ENCODE data around the gene BMERB1. TPM values are rescaled to one million over a fixed set of nuclear protein-coding genes. Genes with fewer than 3 reads are reported as not detected.
A peak's percentile ranks its signal among the peaks of the same experiment; 100 is the strongest.

BMERB1 gene
- polyA plus RNA-seq, 4 donors = 40.0 to 44.3 (median 42.8) TPM

- no peak for DNase-seq (ENCODE audit: low read depth in 4 of 4, low spot score in 3 of 4)
Measured at GRCh38 chr16:15493466-15494180, 59.2 kb downstream of the BMERB1 start.

- no peak for DNase-seq (ENCODE audit: low read depth in 4 of 4, low spot score in 3 of 4)
Measured at GRCh38 chr16:15494236-15494635, 59.8 kb downstream of the BMERB1 start.

- no peak for DNase-seq (ENCODE audit: low read depth in 4 of 4, low spot score in 3 of 4)
Measured at GRCh38 chr16:15495898-15496297, 61.5 kb downstream of the BMERB1 start.

GRCh38 chr16:15498427-15499175 is 64.2 kb downstream of the BMERB1 start:
- no peak for DNase-seq (ENCODE audit: low read depth in 4 of 4, low spot score in 3 of 4)

GRCh38 chr16:15502041-15502725 is 67.8 kb downstream of the BMERB1 start:
- no peak for DNase-seq (ENCODE audit: low read depth in 4 of 4, low spot score in 3 of 4)

GRCh38 chr16:15506441-15506840 is 72.1 kb downstream of the BMERB1 start:
- DNase-seq (ENCODE audit: low read depth in 4 of 4, low spot score in 3 of 4) = no peak

GRCh38 chr16:15507301-15507958 is 73.0 kb downstream of the BMERB1 start:
- no peak for DNase-seq (ENCODE audit: low read depth in 4 of 4, low spot score in 3 of 4)

- DNase-seq (ENCODE audit: low read depth in 4 of 4, low spot score in 3 of 4) = no peak
Measured at GRCh38 chr16:15507959-15508627, 73.7 kb downstream of the BMERB1 start.

- no peak for DNase-seq (ENCODE audit: low read depth in 4 of 4, low spot score in 3 of 4)
Measured at GRCh38 chr16:15509051-15509592, 74.7 kb downstream of the BMERB1 start.

- no peak for DNase-seq (ENCODE audit: low read depth in 4 of 4, low spot score in 3 of 4)
Measured at GRCh38 chr16:15509593-15510535, 75.5 kb downstream of the BMERB1 start.

- DNase-seq (ENCODE audit: low read depth in 4 of 4, low spot score in 3 of 4) = no peak
Measured at GRCh38 chr16:15510992-15511391, 76.6 kb downstream of the BMERB1 start.

GRCh38 chr16:15511759-15512487 is 77.5 kb downstream of the BMERB1 start:
- DNase-seq (ENCODE audit: low read depth in 4 of 4, low spot score in 3 of 4) = no peak

GRCh38 chr16:15513156-15513555 is 78.8 kb downstream of the BMERB1 start:
- DNase-seq (ENCODE audit: low read depth in 4 of 4, low spot score in 3 of 4) = no peak

GRCh38 chr16:15515992-15516391 is 81.6 kb downstream of the BMERB1 start:
- DNase-seq (ENCODE audit: low read depth in 4 of 4, low spot score in 3 of 4) = no peak

- no peak for DNase-seq (ENCODE audit: low read depth in 4 of 4, low spot score in 3 of 4)
Measured at GRCh38 chr16:15516609-15517008, 82.2 kb downstream of the BMERB1 start.

GRCh38 chr16:15517743-15518377 is 83.5 kb downstream of the BMERB1 start:
- no peak for DNase-seq (ENCODE audit: low read depth in 4 of 4, low spot score in 3 of 4)

GRCh38 chr16:15518381-15519351 is 84.3 kb downstream of the BMERB1 start:
- DNase-seq (ENCODE audit: low read depth in 4 of 4, low spot score in 3 of 4) = peak in 1 of 4 donors; percentile 17

Measured in right renal pelvis (tissue), 4 donors.